HAP-1 (cell line): ENCODE results near the gene CTCF.
A peak's percentile ranks its signal among the peaks of the same experiment; 100 is the strongest.

Experiments used
- DNase-seq, 2 experiments: peaks; one replicate each; pipeline ENCODE4 v3.0.0-alpha.2; 2016 to 2020; ENCODE audit warnings: low spot score in 2 of 2
- H3K27me3 ChIP-seq: fragments of 250-450 bp; sonication (Bioruptor Pico); 2 replicates; pipeline ENCODE4 v1.5.1; 2020; ENCODE audit warnings: low read depth, mild to moderate bottlenecking, moderate library complexity
- H3K36me3 ChIP-seq: fragments of 250-450 bp; sonication (Bioruptor Pico); replicated peaks from 2 replicates; pipeline ENCODE4 v1.5.1; 2020; ENCODE audit warnings: mild to moderate bottlenecking
- H3K4me1 ChIP-seq: fragments of 250-450 bp; sonication (Bioruptor Pico); 2 replicates; pipeline ENCODE4 v1.5.1; 2020; ENCODE audit warnings: mild to moderate bottlenecking
- H3K4me3 ChIP-seq: fragments of 250-450 bp; sonication (Bioruptor Pico); 2 replicates; pipeline ENCODE4 v1.5.1; 2020; ENCODE audit warnings: mild to moderate bottlenecking, moderate library complexity
- H3K9me3 ChIP-seq: fragments of 250-450 bp; sonication (Bioruptor Pico); 2 replicates; pipeline ENCODE4 v1.5.1; 2020; ENCODE audit warnings: mild to moderate bottlenecking, moderate library complexity
- in situ Hi-C: fragments of 300-500 bp; cut with MboI; formaldehyde crosslinking; loops from 3 replicates; pipeline ENCODE4 v1.14.3; 2020; ENCODE audit warnings: low sequenced_read_pairs, inconsistent platforms, mixed read lengths

CTCF gene

GRCh38 chr16:67667453-67667816 lies 105.1 kb downstream of the CTCF start:
- in situ Hi-C loops: loop anchor here (5.0 kb wide), 1 partner anchor 260 kb away; no protein-coding TSS in a partner anchor
- H3K4me1 ChIP-seq: peaks cover 23% of the 10 kb centered on the region
- H3K4me3 ChIP-seq: peak overlapping the region; percentile 73
- no peaks in the 10 kb centered on the region for H3K9me3 ChIP-seq
- peaks cover 6% of the 10 kb centered on the region; the same call in 1 of the 2 replicates for H3K36me3 ChIP-seq
- no peak for DNase-seq
- H3K27me3 ChIP-seq: no peaks in the 10 kb centered on the region

DNA sequence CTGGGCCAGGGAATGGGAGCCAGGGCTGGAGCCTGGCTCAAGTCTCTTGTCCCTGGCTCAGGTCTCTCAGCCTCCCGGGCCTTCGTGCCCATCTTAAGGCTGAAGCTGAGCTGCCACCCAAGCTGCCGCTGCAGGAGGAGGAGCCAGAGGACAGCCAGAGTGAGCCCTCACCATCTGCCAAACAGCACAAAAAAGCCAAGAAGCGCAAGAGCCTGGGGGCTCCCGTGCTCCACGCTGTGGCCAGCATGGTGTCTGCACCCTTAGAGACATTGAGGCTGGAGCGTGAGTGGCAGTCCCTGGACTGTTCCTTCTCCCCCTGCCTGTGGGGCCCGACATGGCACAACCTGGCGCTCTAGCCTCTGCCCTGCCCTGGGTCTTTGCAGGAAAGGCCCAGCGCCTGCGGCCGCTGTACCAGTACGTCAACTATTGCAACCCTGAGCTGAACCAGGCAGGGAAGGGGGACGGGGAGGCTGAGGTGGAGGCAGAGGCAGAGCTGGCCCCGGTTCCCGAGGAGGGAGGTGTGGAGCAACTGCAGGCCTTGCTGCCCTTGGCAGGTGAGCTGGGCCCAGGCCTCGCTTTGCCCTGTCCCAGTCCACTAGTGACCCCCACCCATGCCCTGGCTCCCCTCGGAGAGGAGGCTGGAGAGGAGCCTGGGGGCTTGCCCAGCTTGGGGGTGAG lies 105.6 kb downstream of the CTCF start:
- in situ Hi-C loops: loop anchor here (5.0 kb wide), 1 partner anchor 259 kb away; no protein-coding TSS in a partner anchor
- H3K27me3 ChIP-seq: no peaks in the 10 kb centered on the region
- H3K4me3 ChIP-seq: peak overlapping the region; percentile 73
- DNase-seq: peak; percentile 91 to 94
- H3K4me1 ChIP-seq: peaks cover 23% of the 10 kb centered on the region
- H3K36me3 ChIP-seq: peaks cover 5% of the 10 kb centered on the region; the same call in 1 of the 2 replicates
- H3K9me3 ChIP-seq: no peaks in the 10 kb centered on the region

- Histone ChIP-seq H3K27me3 (no peaks in the 10 kb centered on the region), H3K4me1 (peaks cover 23% of the 10 kb centered on the region), H3K9me3 (no peaks in the 10 kb centered on the region), H3K4me3 (no peak overlapping the region), H3K36me3 (no peaks in the 10 kb centered on the region; the same call in 1 of the 2 replicates)
- in situ Hi-C loops: loop anchor here (5.0 kb wide), 1 partner anchor 259 kb away; no protein-coding TSS in a partner anchor
- DNase-seq: no peak
Measured at GRCh38 chr16:67668495-67669157, 106.3 kb downstream of the CTCF start.

DNA sequence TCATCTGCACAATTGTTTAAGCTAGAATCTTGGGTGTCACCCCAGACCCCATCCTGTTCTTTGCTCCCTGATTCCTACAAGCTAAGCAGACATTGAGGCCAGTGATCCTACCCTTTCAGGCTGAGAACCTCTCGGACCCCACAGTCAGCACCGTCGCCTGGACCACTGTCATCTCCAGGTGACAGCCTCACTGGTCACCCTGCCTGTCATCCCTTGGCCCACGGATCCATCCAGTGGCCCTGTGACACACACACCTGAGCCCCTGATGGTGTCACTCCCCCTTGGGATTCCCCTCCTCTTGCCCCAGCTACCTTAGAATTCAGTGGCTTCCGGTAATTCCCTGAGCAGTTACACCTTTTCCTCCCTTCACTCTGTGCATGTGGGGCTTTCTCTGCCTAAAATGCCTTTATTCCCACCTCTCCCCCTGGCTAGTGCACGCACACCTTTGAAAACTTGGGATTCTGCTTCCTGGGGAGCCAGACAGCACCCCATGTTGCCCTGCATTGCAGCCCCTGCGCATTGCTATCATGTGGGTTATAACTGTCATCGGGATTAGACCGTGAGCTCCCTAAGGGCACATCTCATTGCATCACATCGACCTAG lies 107.3 kb downstream of the CTCF start:
- no peak overlapping the region for H3K4me3 ChIP-seq
- peaks cover 23% of the 10 kb centered on the region for H3K4me1 ChIP-seq

GRCh38 chr16:67672306-67672705 lies 110.0 kb downstream of the CTCF start:
- no peaks in the 10 kb centered on the region for H3K9me3 ChIP-seq
- peaks cover 10% of the 10 kb centered on the region for H3K4me1 ChIP-seq
- in situ Hi-C loops: loop anchor here (10.0 kb wide), 1 partner anchor 372 kb away; no protein-coding TSS in a partner anchor
- no peaks in the 10 kb centered on the region for H3K27me3 ChIP-seq
- H3K36me3 ChIP-seq: no peaks in the 10 kb centered on the region
- no peak for DNase-seq
- no peak overlapping the region for H3K4me3 ChIP-seq

More for the DNA sequence above, 107.3 kb downstream of the CTCF start:
- Histone ChIP-seq H3K36me3 (no peaks in the 10 kb centered on the region; the same call in 1 of the 2 replicates), H3K9me3 (no peaks in the 10 kb centered on the region), H3K27me3 (no peaks in the 10 kb centered on the region)
- in situ Hi-C loops: loop anchor here (5.0 to 10.0 kb wide), 2 partner anchors 258 to 375 kb away; no protein-coding TSS in a partner anchor
- DNase-seq: no peak

GRCh38 chr16:67672739-67673662 lies 110.7 kb downstream of the CTCF start:
- in situ Hi-C loops: loop anchor here (10.0 kb wide), 1 partner anchor 372 kb away; no protein-coding TSS in a partner anchor
- no peaks in the 10 kb centered on the region for H3K9me3 ChIP-seq
- H3K4me1 ChIP-seq: peaks cover 3% of the 10 kb centered on the region; the same call in 1 of the 2 replicates
- DNase-seq: peak; percentile 36 to 85
- no peaks in the 10 kb centered on the region for H3K36me3 ChIP-seq
- H3K27me3 ChIP-seq: no peaks in the 10 kb centered on the region
- no peak overlapping the region for H3K4me3 ChIP-seq

GRCh38 chr16:67673712-67674580 lies 111.6 kb downstream of the CTCF start:
- no peaks in the 10 kb centered on the region for H3K27me3 ChIP-seq
- H3K4me3 ChIP-seq: no peak overlapping the region
- H3K9me3 ChIP-seq: no peaks in the 10 kb centered on the region
- no peaks in the 10 kb centered on the region for H3K4me1 ChIP-seq
- in situ Hi-C loops: loop anchor here (10.0 kb wide), 1 partner anchor 371 kb away; no protein-coding TSS in a partner anchor
- H3K36me3 ChIP-seq: no peaks in the 10 kb centered on the region
- no peak for DNase-seq

GRCh38 chr16:67674851-67675578 lies 112.7 kb downstream of the CTCF start:
- H3K4me1 ChIP-seq: no peaks in the 10 kb centered on the region
- no peaks in the 10 kb centered on the region for H3K9me3 ChIP-seq
- no peaks in the 10 kb centered on the region; the same call in 1 of the 2 replicates for H3K36me3 ChIP-seq
- H3K4me3 ChIP-seq: no peak overlapping the region
- DNase-seq: no peak
- in situ Hi-C loops: loop anchor here (10.0 kb wide), 1 partner anchor 370 kb away; no protein-coding TSS in a partner anchor
- H3K27me3 ChIP-seq: no peaks in the 10 kb centered on the region

DNA sequence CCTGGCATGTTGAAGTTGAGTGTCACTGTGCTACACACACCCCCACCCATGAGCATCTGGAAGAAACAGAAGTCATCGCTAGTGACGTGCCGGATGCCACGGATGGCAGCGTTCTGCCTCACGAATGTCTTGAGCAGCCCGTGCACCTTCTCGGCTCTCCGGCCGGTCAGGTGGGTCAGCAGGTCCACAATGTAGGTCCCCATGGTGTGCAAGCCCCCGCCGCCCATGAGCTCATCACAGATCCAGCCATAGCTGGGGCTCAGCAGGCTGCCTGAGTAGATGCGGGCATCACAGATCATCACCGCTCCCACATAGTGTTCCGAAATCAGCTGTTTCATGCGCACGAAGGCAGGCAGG lies 113.2 kb downstream of the CTCF start:
- H3K27me3 ChIP-seq: no peaks in the 10 kb centered on the region
- no peaks in the 10 kb centered on the region; the same call in 1 of the 2 replicates for H3K36me3 ChIP-seq
- in situ Hi-C loops: loop anchor here (10.0 kb wide), 1 partner anchor 369 kb away; no protein-coding TSS in a partner anchor

DNA sequence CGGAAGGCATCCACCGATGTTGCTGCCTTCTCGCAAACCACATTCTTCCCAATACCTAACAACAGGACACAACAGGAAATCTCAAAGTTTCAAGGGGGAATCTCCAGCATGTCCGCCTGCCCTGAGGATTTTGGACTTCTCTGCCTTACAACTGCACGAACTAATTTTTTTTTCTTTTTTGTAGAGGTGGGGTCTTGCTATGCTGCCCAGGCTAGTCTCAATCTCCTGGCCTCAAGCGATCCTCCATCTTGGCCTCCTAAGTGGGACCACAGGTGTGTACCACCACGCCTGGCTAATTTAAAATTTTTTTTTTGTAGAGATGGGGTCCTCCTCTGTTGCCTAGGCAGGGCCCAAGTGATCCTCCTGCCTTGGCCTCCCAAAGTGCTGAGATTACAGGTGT lies 113.7 kb downstream of the CTCF start:
- Histone ChIP-seq H3K36me3 (no peaks in the 10 kb centered on the region; the same call in 1 of the 2 replicates), H3K4me3 (no peak overlapping the region), H3K9me3 (no peaks in the 10 kb centered on the region), H3K4me1 (no peaks in the 10 kb centered on the region), H3K27me3 (no peaks in the 10 kb centered on the region)
- in situ Hi-C loops: loop anchor here (10.0 kb wide), 1 partner anchor 369 kb away; no protein-coding TSS in a partner anchor
- no peak for DNase-seq

More for the DNA sequence above, 113.2 kb downstream of the CTCF start:
- H3K9me3 ChIP-seq: no peaks in the 10 kb centered on the region
- no peaks in the 10 kb centered on the region for H3K4me1 ChIP-seq
- no peak for DNase-seq
- H3K4me3 ChIP-seq: no peak overlapping the region

DNA sequence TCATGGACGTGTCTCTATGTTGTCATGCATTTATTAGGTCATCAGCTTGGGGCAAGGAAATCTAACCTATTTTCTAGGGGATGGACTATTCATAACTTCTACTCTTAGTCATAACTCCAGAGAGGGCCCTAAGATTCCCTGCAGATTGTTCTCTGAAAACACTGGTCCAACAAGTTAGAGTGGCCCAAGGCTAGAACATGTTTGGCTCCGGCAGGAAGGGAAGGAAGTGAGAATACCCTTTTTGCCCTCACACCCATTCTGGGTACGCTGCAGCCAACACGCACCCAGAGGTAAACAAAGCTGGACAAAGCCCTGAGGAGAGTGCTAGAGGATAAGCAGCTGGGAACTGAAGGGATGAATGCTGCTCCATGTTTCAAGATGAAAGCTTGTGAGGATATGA lies 114.2 kb downstream of the CTCF start:
- no peaks in the 10 kb centered on the region for H3K9me3 ChIP-seq
- DNase-seq: no peak
- no peaks in the 10 kb centered on the region for H3K4me1 ChIP-seq
- H3K36me3 ChIP-seq: no peaks in the 10 kb centered on the region; the same call in 1 of the 2 replicates
- H3K27me3 ChIP-seq: no peaks in the 10 kb centered on the region
- in situ Hi-C loops: loop anchor here (10.0 kb wide), 1 partner anchor 368 kb away; no protein-coding TSS in a partner anchor
- H3K4me3 ChIP-seq: no peak overlapping the region
